HuH-7.5 (cell line): ENCODE measurements around the gene OBSCN.

Source experiments
- DNase-seq: peaks from one replicate; pipeline ENCODE4 v3.0.0; 2011; ENCODE audit warnings: low spot score

OBSCN gene

GRCh38 chr1:228289239-228289849 lies 81.5 kb downstream of the OBSCN start:
- no peak for DNase-seq

GRCh38 chr1:228289996-228290881 lies 82.4 kb downstream of the OBSCN start:
- DNase-seq = no peak

- DNase-seq = no peak
Measured at GRCh38 chr1:228291906-228292608, 84.2 kb downstream of the OBSCN start.

GRCh38 chr1:228292609-228292911 lies 84.7 kb downstream of the OBSCN start:
- DNase-seq = no peak

- DNase-seq = no peak
Measured at GRCh38 chr1:228293393-228293792, 85.5 kb downstream of the OBSCN start.

- DNase-seq = no peak
Measured at GRCh38 chr1:228293816-228294500, 86.1 kb downstream of the OBSCN start.

GRCh38 chr1:228294717-228295116 lies 86.9 kb downstream of the OBSCN start:
- no peak for DNase-seq

GRCh38 chr1:228295201-228295600 lies 87.4 kb downstream of the OBSCN start:
- no peak for DNase-seq

GRCh38 chr1:228295981-228296380 lies 88.1 kb downstream of the OBSCN start:
- DNase-seq = no peak

- DNase-seq = no peak
Measured at GRCh38 chr1:228297242-228297641, 89.4 kb downstream of the OBSCN start.

GRCh38 chr1:228297822-228298221 lies 90.0 kb downstream of the OBSCN start:
- no peak for DNase-seq

- no peak for DNase-seq
Measured at GRCh38 chr1:228298471-228298870, 90.6 kb downstream of the OBSCN start.

GRCh38 chr1:228299211-228299610 lies 91.4 kb downstream of the OBSCN start:
- DNase-seq = no peak

GRCh38 chr1:228299901-228300300 lies 92.1 kb downstream of the OBSCN start:
- no peak for DNase-seq

- DNase-seq = no peak
Measured at GRCh38 chr1:228302086-228302485, 94.2 kb downstream of the OBSCN start.

- no peak for DNase-seq
Measured at GRCh38 chr1:228303596-228303995, 95.8 kb downstream of the OBSCN start.

- DNase-seq = no peak
Measured at GRCh38 chr1:228304225-228304624, 96.4 kb downstream of the OBSCN start.

GRCh38 chr1:228304766-228305395 lies 97.0 kb downstream of the OBSCN start:
- no peak for DNase-seq

- DNase-seq = no peak
Measured at GRCh38 chr1:228305721-228306152, 97.9 kb downstream of the OBSCN start.

GRCh38 chr1:228306275-228307217 lies 98.7 kb downstream of the OBSCN start:
- no peak for DNase-seq
